ENCODE results near the gene METTL16. TPM values are rescaled to one million over a fixed set of nuclear protein-coding genes. Genes with fewer than 3 reads are reported as not detected.
"Not testable (repeated sequence)": the region's sequence is repeated elsewhere in the genome, so short reads cannot be mapped to it uniquely, and the experiment has no call there.

Gene METTL16
- total RNA-seq, 1 donor from 2014 or later, result 18.0 TPM

- no peak for DNase-seq
Measured at GRCh38 chr17:2450016-2450650, 61.6 kb downstream of the METTL16 start.

- DNase-seq, result peak; percentile 37
Measured at GRCh38 chr17:2449486-2449885, 62.2 kb downstream of the METTL16 start.

DNA sequence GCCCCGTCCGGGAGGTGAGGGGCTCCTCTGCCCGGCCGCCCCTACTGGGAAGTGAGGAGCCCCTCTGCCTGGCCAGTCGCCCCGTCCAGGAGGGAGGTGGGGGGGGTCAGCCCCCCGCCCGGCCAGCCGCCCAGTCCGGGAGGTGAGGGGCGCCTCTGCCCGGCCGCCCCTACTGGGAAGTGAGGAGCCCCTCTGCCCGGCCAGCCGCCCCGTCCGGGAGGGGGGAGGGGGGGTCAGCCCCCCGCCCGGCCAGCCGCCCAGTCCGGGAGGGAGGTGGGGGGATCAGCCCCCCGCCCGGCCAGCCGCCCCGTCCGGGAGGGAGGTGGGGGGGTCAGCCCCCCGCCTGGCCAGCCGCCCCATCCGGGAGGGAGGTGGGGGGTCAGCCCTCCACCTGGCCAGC lies 64.2 kb downstream of the METTL16 start:
- DNase-seq, result not testable (repeated sequence)

DNA sequence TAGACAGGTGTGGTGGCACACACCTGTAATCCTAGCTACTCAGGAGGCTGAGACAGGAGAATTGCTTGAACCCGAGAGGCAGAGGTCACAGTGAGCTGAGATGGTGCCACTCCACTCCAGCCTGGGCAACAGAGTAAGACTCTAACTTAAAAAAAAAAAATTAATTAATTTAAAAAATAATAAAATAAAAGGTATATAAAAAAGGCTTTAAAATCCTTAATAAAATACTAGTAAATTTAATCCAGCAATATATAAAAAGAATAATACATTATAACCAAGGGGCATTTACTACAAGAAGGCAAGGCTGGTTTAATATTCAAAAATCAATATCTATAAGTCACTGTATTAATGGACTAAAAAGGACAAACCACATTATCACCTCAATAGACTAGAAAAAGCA lies 66.0 kb downstream of the METTL16 start:
- DNase-seq, result no peak

DNA sequence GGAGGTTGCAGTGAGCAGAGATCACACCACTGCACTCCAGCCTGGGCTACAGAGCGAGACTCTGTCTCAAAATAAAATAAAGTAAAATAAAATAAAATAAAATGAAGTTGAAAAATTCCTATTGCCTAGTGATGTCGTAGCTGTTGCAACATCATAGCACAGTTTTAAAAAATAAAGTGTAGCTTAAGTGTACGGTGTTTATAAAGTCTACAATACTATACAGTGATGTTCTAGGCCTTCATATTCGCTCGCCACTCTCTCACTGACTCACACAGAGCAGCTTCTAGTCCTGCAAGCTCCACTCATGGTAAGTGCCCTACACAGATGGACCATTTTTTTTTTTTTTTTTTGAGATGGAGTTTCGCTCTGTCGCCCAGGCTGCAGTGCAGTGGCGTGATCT lies 67.3 kb downstream of the METTL16 start:
- DNase-seq, result no peak

DNA sequence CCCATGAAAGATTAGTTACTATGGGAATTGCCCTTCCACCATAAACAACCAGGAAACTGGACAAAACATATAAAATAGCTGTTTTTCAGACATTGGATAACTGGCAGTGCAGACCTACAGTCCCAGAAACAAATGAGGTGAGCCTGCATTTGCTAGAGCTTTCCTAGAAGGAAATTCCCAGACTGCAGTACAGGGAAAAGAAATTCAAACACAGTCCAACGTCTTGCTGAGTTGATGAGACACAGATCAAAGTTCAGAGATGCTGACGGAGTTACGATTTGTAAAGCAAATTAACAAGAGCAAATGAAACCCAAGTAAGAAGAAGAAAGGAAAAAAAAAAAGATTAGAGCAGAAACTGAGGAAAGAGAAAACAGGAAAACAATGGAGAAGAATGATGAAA lies 69.5 kb downstream of the METTL16 start:
- no peak for DNase-seq

GRCh38 chr17:2440930-2441329 lies 70.8 kb downstream of the METTL16 start:
- no peak for DNase-seq

DNA sequence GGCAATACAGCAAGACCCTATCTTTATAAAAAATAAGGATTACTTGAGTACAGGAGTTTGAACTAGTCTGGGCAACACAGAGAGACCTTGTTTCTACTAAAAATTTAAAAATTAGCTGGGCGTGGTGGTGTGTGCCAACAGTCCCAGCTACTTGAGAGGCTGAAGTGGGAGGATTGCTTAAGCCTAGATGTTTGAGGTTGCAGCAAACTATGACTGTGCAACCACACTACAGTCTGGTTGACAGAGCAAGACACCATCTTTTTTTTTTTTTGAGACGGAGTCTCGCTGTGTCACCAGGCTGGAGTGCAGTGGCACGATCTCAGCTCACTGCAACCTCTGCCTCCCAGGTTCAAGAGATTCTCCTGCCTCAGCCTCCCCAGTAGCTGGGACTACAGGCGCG lies 71.7 kb downstream of the METTL16 start:
- not testable (repeated sequence) for DNase-seq

DNA sequence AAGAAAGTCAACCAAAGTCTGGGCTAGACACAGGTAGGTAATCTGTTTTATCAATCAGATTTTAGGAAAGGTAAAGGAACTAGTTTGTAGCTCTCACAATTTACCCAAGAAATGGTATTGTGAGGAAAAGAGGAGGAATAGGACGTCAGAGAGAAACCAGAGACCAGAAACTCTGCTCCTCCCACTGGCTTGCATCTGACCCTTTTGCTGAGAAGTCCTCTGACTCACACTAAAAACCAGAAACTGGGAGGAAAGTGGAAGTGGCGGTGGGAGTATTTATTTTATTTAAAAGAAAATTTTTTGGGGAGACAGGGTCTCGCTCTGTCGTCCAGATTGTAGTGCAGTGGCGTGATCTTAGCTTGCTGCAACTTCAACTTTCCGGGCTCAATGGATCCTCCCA lies 72.9 kb downstream of the METTL16 start:
- DNase-seq, result no peak

DNA sequence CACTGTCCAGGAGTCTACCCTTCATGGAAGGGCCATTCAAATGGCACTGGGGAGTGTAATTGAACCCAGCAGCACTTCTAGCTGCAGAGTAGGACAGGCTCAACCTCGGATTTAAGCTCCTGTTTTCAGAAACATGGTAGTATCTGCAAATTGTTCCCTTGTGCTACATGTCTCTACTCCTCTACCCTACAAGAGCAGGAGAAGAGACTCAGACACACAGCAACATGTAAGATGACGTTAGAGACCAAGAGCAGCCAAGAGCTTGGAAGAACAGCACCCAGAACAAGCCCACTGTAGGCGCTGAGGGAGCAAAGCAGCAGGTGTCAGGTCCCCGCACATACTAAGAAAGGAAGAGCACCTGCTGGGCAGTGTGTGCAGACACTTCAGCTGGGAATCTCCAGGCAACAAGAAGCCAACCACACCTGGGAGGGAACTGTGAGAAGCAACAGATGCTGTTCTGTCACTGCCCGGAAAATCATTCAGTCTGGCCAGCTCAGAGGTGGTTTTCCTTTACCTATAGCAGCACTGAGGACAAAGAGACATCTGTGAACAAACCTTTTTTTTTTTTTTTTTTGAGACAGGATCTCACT lies 75.3 kb downstream of the METTL16 start:
- DNase-seq, result no peak

- no peak for DNase-seq
Measured at GRCh38 chr17:2435862-2436261, 75.8 kb downstream of the METTL16 start.

- peak; percentile 62 for DNase-seq
Measured at GRCh38 chr17:2435181-2435741, 76.4 kb downstream of the METTL16 start.

DNA sequence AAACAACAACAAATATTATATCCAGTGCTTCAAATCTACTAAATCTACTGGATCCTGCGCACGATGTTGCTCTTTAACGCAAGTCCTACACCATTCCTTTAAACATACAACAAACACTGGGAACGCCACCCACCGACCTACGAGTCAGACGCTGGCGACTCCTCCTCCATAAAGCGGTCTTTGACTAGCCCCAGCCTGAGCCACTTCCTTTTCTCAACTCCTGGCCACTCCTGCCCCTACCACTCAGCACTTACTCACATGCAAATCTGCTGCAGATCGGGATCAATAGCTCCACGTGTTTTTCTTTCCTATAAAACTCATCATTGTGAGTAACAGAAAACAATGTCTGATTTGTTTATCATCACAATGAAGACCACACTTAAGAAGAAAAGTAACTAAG lies 78.0 kb downstream of the METTL16 start:
- DNase-seq, result no peak

- DNase-seq, result no peak
Measured at GRCh38 chr17:2427910-2428309, 83.8 kb downstream of the METTL16 start.

GRCh38 chr17:2427215-2427614 lies 84.5 kb downstream of the METTL16 start:
- DNase-seq, result no peak

DNA sequence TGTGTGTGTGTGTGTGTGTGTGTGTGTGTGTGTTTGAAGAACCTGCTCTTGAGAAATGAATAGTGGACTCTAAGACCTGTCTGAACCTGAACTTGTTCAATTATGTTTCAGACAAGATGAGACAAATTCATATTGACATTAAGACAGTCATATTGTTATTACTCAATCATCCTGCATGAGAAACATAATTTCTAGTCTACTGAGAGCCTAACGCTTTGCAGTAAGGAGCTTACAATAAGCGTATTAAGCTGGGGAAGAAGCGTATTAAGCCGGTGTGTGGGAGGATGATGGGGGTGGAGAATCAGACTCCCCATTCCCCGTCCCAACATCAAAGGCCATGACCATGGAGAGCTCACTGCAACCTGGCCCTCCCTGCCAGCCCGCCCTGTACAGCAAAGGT lies 88.4 kb downstream of the METTL16 start:
- DNase-seq, result no peak

- DNase-seq, result no peak
Measured at GRCh38 chr17:2421315-2422147, 90.2 kb downstream of the METTL16 start.

DNA sequence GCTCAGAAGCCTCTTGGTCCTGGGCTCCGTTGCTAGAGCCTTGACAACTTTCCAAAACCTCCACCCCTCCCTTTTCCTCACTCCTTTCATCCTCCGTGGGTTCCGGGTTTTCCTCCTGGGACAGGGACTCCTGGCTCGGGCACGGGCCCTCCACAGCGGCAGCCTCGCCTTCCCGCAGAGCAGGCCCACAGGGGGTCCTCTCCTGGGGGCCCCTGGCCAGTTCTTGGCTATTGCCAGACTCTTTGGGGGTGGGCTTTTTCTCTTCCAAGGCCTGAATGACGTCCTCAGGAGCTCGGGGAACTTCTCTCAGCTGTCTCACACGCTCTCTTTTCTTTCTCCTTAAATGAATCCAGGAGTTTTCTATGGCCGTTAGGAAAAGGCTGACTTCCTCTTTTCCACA lies 91.5 kb downstream of the METTL16 start:
- no peak for DNase-seq

DNA sequence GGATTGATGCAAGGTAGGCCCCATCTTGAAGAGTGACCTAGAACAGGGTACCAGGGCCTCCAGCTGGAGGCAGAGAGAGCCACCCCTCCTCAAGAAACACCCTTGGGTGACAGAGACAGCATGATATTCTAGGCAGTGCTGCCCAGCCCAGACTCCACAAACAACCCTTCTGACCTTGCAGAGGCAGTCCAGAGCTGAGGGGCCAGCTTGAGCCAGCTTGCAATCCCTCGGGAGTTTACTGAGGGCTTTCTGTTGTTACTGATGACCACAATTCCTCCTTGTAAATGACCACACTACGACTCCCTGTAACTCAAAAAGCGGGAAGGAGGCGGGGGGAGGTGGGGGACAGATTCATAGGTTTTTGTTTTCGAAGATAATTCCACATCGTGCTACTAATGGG lies 92.2 kb downstream of the METTL16 start:
- DNase-seq, result no peak

DNA sequence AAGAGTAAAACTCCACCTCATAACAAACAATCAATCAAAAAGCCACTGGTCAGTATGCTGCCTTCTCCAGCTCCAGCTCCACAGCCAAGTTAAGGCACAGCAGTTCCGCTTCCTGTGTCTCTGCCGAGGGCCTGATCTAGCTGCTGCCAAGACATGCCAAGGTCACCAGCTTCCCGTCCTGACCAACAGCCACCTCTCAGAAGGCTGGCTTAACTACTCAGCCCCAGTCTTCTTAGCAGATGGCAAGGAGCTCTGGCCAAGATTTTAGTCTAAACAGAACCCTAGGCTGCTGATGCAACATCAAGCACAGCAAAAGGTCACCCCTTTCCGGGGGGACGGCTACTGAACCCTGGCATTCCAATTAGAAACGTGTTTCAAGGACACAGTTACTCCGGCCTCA lies 93.1 kb downstream of the METTL16 start:
- no peak for DNase-seq

DNA sequence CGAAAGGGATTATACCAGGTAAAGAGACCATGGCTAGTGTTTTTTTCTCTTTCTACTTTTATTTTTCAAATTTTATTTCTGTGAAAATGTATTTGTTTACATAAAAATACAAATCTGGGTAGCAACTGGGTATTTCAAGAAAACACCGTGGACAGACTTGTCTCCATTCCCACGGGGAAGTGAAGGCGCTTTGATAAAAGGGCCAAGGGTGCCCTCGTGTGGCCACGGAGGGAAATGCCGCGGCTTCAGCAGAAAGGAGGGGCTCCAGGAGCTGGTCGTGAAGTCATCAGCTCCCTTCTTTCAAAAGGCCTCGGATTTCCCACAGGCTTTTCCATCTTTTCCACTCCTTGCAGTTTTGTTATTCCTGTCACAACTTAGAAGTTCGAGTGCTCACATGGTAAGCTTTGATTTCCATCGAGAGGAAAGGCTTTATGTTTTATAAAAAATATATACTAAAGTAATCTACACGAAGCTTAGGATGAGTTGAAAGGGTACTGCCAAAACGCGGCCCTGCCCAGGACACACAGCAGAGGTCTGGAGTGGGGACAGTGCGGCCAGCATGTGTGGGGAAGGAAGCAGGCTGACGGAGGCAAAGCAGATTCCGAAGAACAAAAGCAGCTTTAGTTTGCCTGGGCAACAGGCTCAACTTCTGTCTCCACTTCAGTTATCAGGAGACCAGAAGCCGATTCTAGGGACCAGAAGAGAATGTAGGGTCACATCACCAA lies 95.5 kb downstream of the METTL16 start:
- peak; percentile 86 for DNase-seq

DNA sequence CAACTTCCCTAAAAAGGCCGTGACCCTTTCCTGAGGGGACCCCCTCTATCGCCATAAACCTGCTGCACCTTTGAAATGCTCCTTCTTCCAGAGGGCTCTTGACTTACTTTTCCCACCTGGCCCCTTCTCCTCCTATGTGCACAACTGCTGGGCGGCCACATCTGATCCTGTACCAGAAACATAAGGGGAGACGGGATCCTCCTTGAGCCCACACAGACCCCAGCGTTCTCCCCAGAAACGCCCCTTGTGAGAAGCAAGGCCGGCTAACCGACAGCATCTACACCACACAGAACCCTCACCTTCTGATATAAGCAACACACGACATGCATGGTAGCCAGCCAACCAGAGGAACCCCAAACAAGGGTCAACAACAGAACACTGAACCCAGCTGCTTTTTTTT lies 96.6 kb downstream of the METTL16 start:
- no peak for DNase-seq
